ENCODE measurements around the gene POU2AF2.
"Not testable (repeated sequence)": the region's sequence is repeated elsewhere in the genome, so short reads cannot be mapped to it uniquely, and the experiment has no call there.

The POU2AF2 gene

GRCh38 chr11:111259896-111260295, 14.4 kb downstream of the POU2AF2 start:
- DNase-seq: no peak

- no peak for DNase-seq
Observed at GRCh38 chr11:111260811-111261210, 15.3 kb downstream of the POU2AF2 start.

DNA sequence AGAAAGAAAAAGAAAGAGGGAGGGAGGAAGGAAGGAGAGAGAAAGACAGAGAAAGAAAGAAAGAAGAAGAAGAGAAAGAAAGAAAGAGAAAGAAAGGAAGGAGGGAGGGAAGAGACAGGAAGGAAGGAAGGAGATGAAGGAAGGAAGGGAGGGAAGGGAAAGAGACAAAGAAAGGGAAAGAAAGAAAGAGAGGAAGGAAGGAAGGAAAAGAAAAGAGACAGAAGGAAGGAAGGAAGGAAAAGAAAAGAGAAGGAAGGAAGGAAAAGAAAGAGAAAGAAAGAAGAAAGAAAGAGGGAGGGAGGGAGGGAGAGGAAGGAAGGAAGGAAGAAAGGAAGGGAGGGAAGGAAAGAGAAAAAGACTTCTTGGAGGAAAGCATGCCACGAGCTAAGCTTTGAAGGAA, 19.1 kb downstream of the POU2AF2 start:
- DNase-seq: no peak

DNA sequence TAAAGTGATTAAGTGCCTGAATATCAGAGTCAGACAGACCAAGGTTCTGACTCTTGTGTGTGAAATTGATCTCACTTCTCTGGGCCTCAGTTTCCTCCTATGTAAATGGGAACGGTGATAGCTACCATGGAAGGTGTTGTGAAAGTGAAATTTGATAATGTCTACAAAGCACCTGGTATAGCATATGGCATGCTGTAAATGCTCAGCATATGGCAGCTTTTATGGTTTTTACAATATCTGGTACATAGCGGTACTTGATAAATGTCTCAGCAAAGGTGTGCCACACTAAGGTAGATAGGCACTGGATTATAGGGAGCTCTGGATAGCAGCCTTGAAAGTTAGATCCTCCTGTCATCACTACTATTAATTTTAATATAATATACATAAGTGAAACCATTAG, 19.9 kb downstream of the POU2AF2 start:
- DNase-seq: no peak

DNA sequence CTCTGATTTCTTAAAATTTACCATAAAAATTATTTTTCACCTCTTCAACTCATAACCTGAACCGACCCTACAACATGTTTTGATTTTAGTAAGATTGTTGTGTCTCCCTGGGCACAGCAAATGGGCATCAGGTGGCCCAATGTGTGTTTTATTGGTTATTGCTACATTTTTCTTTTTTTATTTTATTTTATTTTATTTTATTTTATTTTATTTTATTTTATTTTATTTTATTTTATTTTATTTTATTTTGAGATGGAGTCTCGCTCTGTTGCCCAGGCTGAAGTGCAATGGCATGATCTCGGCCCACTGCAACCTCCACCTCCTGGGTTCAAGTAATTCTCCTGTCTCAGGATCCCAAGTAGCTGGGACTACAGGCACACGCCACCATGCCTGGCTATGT, 22.8 kb downstream of the POU2AF2 start:
- not testable (repeated sequence) for DNase-seq

DNA sequence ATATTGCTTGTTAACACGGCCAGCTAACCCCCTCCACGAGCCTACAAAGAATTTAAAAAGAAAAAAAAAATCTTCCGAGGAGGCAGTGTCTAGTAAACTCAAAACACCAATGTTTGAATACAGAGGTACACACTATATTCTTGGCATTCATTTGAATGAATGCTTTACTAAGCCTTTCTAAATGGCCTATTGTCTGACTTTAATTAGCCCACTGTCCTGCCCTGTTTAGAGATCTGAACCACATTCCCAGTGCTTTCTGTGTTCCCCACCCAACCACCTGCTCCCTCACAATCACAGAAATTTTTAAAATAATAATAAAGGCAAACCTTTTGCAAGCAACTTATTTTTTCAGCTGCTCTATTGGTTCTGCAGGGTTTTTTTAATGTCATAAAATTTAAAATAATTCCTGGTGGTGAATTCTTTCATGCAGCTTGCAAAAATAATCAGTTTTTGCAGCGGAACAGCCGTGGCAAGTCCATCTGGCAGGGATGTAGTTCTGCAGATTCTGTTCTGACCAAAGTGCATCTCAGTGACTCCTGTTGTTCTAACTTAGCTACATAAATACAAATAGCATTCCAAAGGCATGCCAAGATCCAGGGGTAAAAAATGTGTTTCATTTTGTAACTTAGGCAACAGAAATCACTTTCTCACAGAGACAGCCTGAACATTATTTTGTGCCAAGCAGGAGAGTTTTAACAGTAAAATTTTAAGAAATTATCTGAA, 23.8 kb downstream of the POU2AF2 start:
- no peak for DNase-seq

- DNase-seq: no peak
Observed at GRCh38 chr11:111272420-111272819, 26.9 kb downstream of the POU2AF2 start.

DNA sequence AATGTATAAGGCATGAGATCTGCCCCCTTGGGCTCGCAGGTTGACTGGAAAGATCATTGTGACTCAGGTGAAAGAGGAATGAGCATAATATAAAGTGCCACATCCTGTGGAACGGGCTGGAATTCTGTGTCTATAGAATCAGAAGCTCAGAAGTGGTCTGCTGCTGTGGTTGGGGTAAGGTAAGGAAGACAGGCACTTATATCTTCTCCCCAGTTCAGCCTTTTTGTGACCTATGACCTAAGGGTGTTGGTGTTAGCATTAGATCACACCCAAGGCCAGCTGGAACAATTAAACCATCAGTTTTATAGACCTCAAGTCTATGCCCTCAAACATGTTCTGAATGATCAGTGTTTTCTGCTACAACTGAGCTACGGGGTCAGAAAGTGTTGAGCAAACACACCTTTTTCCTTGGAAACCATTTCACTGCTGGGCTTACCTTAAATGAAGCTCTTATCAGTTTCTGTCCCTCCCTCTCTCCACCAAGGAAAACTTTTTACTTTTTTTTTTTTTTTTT, 37.1 kb downstream of the POU2AF2 start:
- no peak for DNase-seq

DNA sequence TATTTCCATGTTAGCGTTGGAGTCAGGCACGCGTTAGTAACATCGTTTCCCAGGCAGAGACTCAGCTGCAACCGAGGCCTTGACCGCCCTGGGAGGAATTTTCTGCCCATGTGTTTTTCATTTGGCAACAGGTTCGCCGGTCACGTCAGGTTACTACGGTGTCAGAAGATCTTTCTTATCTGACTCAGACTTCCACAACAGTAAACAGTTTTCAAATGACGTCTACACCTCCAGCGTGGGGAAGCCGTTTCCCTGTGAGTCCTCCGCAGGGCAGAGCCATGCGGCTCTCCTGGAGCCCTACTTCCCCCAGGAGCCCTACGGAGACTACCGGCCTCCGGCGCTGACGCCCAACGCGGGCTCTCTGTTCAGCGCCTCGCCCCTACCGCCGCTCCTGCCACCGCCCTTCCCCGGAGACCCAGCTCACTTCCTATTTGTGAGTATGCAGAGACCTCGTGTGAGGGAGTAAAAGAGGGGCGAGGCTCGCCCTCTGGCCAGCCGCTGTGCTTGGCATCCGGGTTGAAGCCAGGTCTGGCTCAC, 38.5 kb downstream of the POU2AF2 start:
- DNase-seq: no peak

DNA sequence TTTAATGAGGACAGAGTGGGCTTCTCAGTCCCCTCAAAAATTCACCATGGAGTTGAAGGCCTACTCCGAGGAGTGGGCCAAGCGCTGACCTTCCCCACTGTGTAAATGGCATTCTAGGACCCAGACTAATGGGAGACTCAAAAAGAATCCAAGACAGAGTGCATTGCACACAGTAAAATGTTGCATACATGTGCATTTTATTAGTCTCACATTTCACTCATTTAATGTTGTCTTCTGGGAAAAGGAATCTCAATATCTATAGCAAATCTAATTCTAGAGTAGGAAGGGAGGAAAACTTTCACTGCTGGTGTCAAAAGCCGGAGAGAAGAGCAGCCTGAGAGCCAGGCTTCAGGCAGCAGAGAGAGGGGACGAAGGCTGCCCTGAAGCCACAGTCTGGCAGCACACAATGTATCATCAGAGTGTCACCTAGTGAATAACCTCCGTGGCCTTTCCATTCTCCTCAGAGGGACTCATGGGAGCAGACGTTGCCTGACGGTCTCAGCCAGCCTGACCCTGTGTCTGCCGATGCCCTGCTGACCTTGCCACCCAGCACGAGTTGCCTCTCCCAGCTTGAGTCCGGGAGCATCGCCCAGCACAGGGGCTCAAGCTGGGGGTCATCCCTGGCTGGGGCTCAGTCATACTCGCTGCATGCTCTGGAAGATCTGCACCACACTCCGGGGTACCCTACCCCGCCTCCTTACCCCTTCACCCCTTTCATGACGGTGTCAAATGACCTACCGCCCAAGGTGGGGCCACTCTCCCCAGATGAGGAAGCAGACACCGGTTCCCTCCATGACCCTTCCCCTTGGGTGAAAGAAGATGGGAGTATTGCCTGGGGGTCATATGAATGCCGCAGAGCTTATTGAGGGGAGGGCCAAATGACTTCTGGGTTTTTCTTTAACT, 39.9 kb downstream of the POU2AF2 start:
- DNase-seq: no peak

DNA sequence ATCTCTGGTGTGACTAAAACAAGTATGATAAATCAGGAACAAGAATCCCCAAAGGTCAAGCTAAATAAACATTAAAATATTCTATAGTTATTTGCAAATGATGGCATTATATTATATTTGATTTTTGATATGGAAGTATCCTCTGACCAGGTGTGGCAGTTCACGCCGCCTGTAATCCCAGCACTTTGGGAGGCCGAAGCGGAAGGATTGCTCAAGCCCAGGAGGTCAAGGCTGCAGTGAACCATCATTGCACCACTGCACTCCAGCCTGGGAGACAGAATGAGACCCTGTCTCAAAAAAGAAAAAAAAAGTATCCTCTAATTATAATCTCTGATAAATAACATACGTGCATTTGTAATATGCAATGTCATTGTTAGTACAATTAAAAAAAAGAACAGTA, 46.2 kb downstream of the POU2AF2 start:
- DNase-seq: no peak

- not testable (repeated sequence) for DNase-seq
Observed at GRCh38 chr11:111292408-111292807, 46.9 kb downstream of the POU2AF2 start.

- no peak for DNase-seq
Observed at GRCh38 chr11:111296196-111296595, 50.7 kb downstream of the POU2AF2 start.

- DNase-seq: no peak
Observed at GRCh38 chr11:111297696-111298095, 52.2 kb downstream of the POU2AF2 start.

GRCh38 chr11:111298413-111299100, 53.0 kb downstream of the POU2AF2 start, which contains the start of gene POU2AF3:
TSS of gene POU2AF3 (plus strand) at chr11:111298546. CDS start at chr11:111298582, 36 bp downstream.
- no peak for DNase-seq

DNA sequence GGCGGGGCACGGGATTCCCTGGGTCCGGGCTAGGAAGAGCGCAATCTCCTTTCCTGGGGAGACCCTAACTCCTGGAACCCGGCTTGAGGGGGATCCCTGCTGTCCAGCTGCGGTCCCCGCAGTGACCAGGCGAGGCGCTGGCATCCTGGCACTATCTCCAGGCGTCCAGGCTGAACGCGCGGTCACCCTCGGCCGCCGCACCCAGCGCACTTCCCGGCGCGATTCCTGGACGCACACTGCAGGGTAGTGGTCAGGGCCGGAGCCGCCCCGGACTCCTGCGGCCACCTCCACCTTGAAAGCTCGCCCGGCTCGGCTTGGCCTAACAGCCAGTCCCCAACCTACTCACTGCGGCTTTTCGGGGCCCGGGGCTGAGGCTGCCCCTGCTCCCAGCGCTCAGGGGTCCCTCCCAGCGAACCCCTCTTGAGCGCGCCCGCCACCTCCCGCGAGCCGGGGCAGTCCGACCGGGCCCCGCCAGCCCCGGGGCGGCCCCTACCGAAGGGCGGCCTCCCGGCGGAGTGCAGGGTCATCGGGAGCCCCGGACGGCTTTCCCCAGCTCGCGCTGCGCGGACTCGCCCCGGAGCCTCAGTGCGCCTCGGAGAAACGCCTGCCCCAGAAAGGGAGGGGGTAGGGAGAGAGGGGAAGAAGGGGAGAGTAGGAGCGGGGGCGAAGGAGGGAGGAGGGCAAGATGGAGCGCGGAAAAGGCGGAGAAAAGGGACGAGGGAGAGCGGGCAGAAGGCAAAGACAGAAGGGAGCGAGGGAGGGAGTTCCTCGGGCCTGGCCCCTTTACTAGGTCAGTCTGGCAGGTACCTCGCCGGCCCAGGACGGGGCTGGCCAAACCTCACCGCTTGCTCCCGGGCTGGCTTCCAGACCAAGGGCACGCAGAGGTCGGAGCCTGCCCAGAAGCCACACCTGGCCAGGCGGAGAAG, 53.8 kb downstream of the POU2AF2 start:
- no peak for DNase-seq

DNA sequence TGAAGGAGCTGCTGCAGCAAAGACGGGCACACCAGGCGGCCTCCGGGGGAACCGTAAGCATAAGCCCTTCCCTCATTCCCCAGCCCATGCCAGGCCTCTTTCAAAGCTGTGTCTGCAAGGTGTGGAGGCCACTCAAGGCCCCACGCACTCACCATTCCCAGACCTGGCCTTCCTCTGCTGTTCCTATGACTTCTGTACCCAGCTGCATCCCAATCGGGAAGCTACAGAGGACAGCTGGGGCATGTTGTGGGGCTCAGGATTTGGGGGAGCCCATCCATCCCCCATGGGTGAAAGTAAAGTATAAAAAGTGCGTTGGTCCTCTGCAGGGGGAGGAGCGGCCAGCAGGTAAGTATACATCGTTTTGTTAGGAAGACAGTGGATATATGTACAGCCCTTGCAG, 55.0 kb downstream of the POU2AF2 start:
- DNase-seq: no peak

- DNase-seq: no peak
Observed at GRCh38 chr11:111301004-111301841, 55.7 kb downstream of the POU2AF2 start.

GRCh38 chr11:111301842-111302118, 56.3 kb downstream of the POU2AF2 start:
- DNase-seq: no peak

DNA sequence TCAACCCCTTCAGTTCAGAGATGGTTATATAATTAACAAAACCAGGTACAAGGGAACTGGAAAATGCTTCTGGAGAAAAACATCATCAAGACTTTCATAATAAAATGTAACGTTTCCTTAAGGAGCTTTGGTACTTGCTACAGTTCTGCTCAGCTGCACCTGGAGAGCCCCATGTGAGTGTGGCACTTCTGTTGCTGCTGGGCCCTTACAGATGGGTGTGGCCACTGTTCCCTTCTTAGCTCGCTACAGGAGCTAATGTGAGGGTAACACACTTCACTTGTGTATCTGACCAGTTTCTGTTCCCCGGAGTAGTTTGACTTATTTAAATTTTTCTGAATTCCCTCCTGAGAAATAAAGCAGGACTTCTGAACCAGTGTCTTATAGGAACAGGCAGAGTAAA, 56.8 kb downstream of the POU2AF2 start:
- DNase-seq: no peak

GRCh38 chr11:111303461-111303860, 57.9 kb downstream of the POU2AF2 start:
- DNase-seq: no peak
